Measurements from ENCODE around the gene CCDC157.

CCDC157 gene

DNA sequence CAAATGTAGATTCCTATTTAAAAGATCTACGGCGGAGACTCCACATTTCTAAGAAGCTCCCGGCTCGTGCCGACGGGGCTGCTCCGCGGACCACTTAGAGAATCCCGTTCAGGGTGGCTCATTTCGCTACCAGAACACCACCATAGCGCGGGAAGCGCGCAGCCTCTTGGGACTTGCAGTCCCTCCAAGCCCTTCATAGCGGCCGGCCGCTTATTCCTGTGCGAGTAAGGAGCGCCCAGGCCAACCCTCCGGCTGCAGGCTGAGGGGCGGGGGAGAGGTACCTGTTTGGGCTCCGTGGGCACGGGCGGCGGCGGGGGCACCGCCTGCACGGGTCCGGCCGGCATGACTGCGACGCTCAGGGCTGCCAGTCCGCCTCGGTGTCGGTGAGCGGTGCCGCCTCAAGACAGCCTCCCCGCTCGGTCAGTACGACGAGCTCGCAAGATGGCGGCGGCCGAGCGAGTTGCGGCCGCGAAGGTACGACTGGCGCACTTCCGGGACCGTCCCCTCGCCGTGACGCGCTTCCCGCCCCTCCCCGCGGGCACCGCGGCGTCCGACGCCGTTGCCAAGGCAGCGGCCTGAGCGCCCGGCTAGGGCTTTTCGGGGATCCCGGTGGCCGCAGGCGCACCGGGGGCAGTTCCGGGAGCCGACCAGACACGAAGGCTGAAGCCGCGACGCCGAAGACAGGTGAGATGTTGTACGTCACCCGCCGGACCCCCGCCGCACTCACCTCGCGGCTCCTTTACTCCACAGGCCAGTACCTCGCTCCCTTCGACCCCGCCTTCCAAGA lies at the start of gene CCDC157, which contains the start of gene SF3A1:
CCDC157 (plus strand) TSS at position 559 of the 787 bp plus-strand sequence. CDS start 8,994 bp downstream, outside the sequence.
SF3A1 (minus strand) TSS at position 446 of the 787 bp plus-strand sequence; CDS start at position 344, 102 bp downstream.
- H3K9me3 ChIP-seq (ENCODE audit: control insufficient read depth, insufficient read depth, low read depth, low read length), result no peaks in the 10 kb centered on the region
- peaks cover 5% of the 10 kb centered on the region; the same call in 1 of the 2 replicates for H3K4me1 ChIP-seq (ENCODE audit: control insufficient read depth, insufficient read depth, low read length)
- H3K4me3 ChIP-seq (ENCODE audit: low read depth, low read length), result peak within 1 kb of the TSS; percentile 98
- H3K27ac ChIP-seq (ENCODE audit: extremely low read depth, low read depth, low read length), result peak within 1 kb of the TSS; percentile 82
- POLR2A ChIA-PET, result interaction anchor here (0.6 to 2.1 kb wide), 34 partner anchors 9 to 936 kb away, joined by 3 to 40 read pairs (median 5); partner anchors contain the start of genes CASTOR1, RNF215, SEC14L2 and TBC1D10A
- peaks cover 4 to 36% of the 10 kb centered on the region in 2 experiments for H3K36me3 ChIP-seq (ENCODE audit: control insufficient read depth in 2 of 2, insufficient read depth in 1 of 2, low read length in 2 of 2)
- CTCF ChIA-PET, result interaction anchor here (0.5 to 1.7 kb wide), 6 partner anchors 29 to 270 kb away, joined by 3 to 5 read pairs (median 4); partner anchors contain the start of genes CASTOR1 and RNF215
- TF ChIP-seq, protein P1, sequence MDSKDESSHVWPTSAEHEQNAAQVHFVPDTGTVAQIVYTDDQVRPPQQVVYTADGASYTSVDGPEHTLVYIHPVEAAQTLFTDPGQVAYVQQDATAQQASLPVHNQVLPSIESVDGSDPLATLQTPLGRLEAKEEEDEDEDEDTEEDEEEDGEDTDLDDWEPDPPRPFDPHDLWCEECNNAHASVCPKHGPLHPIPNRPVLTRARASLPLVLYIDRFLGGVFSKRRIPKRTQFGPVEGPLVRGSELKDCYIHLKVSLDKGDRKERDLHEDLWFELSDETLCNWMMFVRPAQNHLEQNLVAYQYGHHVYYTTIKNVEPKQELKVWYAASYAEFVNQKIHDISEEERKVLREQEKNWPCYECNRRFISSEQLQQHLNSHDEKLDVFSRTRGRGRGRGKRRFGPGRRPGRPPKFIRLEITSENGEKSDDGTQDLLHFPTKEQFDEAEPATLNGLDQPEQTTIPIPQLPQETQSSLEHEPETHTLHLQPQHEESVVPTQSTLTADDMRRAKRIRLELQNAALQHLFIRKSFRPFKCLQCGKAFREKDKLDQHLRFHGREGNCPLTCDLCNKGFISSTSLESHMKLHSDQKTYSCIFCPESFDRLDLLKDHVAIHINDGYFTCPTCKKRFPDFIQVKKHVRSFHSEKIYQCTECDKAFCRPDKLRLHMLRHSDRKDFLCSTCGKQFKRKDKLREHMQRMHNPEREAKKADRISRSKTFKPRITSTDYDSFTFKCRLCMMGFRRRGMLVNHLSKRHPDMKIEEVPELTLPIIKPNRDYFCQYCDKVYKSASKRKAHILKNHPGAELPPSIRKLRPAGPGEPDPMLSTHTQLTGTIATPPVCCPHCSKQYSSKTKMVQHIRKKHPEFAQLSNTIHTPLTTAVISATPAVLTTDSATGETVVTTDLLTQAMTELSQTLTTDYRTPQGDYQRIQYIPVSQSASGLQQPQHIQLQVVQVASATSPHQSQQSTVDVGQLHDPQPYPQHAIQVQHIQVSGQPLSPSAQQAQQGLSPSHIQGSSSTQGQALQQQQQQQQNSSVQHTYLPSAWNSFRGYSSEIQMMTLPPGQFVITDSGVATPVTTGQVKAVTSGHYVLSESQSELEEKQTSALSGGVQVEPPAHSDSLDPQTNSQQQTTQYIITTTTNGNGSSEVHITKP (tag by site-specific recombination; IDR thresholded peaks at IDR 0.05), result peak; percentile 51
- TF ChIP-seq ZNF335 (tag by site-specific recombination; conservative IDR thresholded peaks at IDR 0.05) (peak; percentile 84), ZNF341 (tag by site-specific recombination; IDR thresholded peaks at IDR 0.05; ENCODE audit: low read depth) (peak; percentile 55), ZNF670 (tag by site-specific recombination; IDR thresholded peaks at IDR 0.05; ENCODE audit: low read depth) (no peak), ZNF776 (tag by site-specific recombination; IDR thresholded peaks at IDR 0.05; ENCODE audit: borderline replicate concordance) (no peak), ZFHX2 (tag by site-specific recombination; conservative IDR thresholded peaks at IDR 0.05) (no peak), ZNF350 (tag by site-specific recombination; IDR thresholded peaks at IDR 0.05) (no peak), ZNF561 (tag by site-specific recombination; IDR thresholded peaks at IDR 0.05; ENCODE audit: borderline replicate concordance) (peak; percentile 45; the same call in 1 of the 2 replicates), YY1 (tag by site-specific recombination; IDR thresholded peaks at IDR 0.05) (peak; percentile 96), ZSCAN30 (tag by site-specific recombination; IDR thresholded peaks at IDR 0.05) (peak; percentile 56; the same call in 1 of the 2 replicates), ZNF677 (tag by site-specific recombination; IDR thresholded peaks at IDR 0.05) (no peak), TRIM28 (IDR thresholded peaks at IDR 0.05; ENCODE audit: borderline replicate concordance, low read length) (peak; percentile 38; the same call in 1 of the 2 replicates), KLF9 (tag by site-specific recombination; IDR thresholded peaks at IDR 0.05; ENCODE audit: low read depth) (peak; percentile 72), ZNF600 (tag by site-specific recombination; IDR thresholded peaks at IDR 0.05) (peak; percentile 60; the same call in 1 of the 2 replicates), ZNF610 (tag by site-specific recombination; IDR thresholded peaks at IDR 0.05; ENCODE audit: borderline replicate concordance) (peak; percentile 97), ZNF10 (tag by site-specific recombination; IDR thresholded peaks at IDR 0.05) (no peak), YY2 (tag by site-specific recombination; IDR thresholded peaks at IDR 0.05) (peak; percentile 90), ZNF391 (tag by site-specific recombination; IDR thresholded peaks at IDR 0.05; ENCODE audit: borderline replicate concordance, low read depth) (no peak), ZFP37 (tag by site-specific recombination; IDR thresholded peaks at IDR 0.05) (peak; percentile 83; the same call in 1 of the 2 replicates), KLF10 (tag by site-specific recombination; IDR thresholded peaks at IDR 0.05) (peak; percentile 60; the same call in 1 of the 2 replicates), ZNF2 (tag by site-specific recombination; IDR thresholded peaks at IDR 0.05) (peak; percentile 85), ZNF394 (tag by site-specific recombination; IDR thresholded peaks at IDR 0.05; ENCODE audit: borderline replicate concordance) (0 out of 2 replicates have a peak, but pooled peaks have one; percentile 59), ZNF416 (tag by site-specific recombination; IDR thresholded peaks at IDR 0.05) (no peak)
- TF ChIP-seq, protein P2, sequence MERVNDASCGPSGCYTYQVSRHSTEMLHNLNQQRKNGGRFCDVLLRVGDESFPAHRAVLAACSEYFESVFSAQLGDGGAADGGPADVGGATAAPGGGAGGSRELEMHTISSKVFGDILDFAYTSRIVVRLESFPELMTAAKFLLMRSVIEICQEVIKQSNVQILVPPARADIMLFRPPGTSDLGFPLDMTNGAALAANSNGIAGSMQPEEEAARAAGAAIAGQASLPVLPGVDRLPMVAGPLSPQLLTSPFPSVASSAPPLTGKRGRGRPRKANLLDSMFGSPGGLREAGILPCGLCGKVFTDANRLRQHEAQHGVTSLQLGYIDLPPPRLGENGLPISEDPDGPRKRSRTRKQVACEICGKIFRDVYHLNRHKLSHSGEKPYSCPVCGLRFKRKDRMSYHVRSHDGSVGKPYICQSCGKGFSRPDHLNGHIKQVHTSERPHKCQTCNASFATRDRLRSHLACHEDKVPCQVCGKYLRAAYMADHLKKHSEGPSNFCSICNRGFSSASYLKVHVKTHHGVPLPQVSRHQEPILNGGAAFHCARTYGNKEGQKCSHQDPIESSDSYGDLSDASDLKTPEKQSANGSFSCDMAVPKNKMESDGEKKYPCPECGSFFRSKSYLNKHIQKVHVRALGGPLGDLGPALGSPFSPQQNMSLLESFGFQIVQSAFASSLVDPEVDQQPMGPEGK (tag by site-specific recombination; IDR thresholded peaks at IDR 0.05), result peak; percentile 58; the same call in 1 of the 2 replicates
- TF ChIP-seq, protein P3, sequence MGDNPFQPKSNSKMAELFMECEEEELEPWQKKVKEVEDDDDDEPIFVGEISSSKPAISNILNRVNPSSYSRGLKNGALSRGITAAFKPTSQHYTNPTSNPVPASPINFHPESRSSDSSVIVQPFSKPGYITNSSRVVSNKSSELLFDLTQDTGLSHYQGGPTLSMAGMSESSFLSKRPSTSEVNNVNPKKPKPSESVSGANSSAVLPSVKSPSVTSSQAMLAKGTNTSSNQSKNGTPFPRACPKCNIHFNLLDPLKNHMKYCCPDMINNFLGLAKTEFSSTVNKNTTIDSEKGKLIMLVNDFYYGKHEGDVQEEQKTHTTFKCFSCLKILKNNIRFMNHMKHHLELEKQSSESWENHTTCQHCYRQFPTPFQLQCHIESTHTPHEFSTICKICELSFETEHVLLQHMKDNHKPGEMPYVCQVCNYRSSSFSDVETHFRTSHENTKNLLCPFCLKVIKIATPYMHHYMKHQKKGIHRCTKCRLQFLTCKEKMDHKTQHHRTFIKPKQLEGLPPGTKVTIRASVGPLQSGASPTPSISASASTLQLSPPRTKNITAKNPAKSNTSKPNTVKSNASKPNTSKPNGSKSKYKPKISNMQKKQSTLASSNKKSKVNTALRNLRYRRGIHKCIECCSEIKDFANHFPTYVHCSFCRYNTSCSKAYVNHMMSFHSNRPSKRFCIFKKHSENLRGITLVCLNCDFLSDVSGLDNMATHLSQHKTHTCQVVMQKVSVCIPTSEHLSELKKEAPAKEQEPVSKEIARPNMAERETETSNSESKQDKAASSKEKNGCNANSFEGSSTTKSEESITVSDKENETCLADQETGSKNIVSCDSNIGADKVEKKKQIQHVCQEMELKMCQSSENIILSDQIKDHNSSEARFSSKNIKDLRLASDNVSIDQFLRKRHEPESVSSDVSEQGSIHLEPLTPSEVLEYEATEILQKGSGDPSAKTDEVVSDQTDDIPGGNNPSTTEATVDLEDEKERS (tag by site-specific recombination; IDR thresholded peaks at IDR 0.05), result 0 out of 2 replicates have a peak, but pooled peaks have one; percentile 30
- TF ChIP-seq, protein P4, sequence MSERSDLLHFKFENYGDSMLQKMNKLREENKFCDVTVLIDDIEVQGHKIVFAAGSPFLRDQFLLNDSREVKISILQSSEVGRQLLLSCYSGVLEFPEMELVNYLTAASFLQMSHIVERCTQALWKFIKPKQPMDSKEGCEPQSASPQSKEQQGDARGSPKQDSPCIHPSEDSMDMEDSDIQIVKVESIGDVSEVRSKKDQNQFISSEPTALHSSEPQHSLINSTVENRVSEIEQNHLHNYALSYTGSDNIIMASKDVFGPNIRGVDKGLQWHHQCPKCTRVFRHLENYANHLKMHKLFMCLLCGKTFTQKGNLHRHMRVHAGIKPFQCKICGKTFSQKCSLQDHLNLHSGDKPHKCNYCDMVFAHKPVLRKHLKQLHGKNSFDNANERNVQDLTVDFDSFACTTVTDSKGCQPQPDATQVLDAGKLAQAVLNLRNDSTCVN (tag by site-specific recombination; optimal IDR thresholded peaks at IDR 0.05), result peak; percentile 80
